Caco-2 (cell line): Measurements from ENCODE around the gene TSEN2. TPM values are rescaled to one million over a fixed set of nuclear protein-coding genes. Genes with fewer than 3 reads are reported as not detected.

Experiments
- BruUV-seq: library from RNA; stranded (reverse); fragments of 400-500 nt; replicated peaks from 2 replicates; lab custom pipeline; 2021; lab: Mats Ljungman, UMichigan
- CTCF ChIA-PET: fragments of 300-600 bp; sonication (Branson Sonifier 250); formaldehyde crosslinking; loops from one replicate; lab custom pipeline; 2022; ENCODE audit warnings: antibody characterized with exemption; lab: Charles Lee
- POLR2A ChIA-PET: fragments of 300-600 bp; sonication (Branson Sonifier 250); formaldehyde crosslinking; loops from one replicate; lab custom pipeline; 2022; ENCODE audit warnings: antibody characterized with exemption; lab: Charles Lee
- DNase-seq, 2 experiments: peaks; one replicate each; pipeline versions ENCODE4 v3.0.0 to v3.0.0-alpha.2; 2020 to 2022
- H3K27me3 ChIP-seq: replicated peaks from 2 replicates; pipeline ENCODE4 v1.6.0; 2011; ENCODE audit warnings: low read length; ENCODE audit not compliant: control insufficient read depth, insufficient read depth
- H3K36me3 ChIP-seq: 2 replicates; pipeline ENCODE4 v1.5.1; 2011; ENCODE audit warnings: low read length; ENCODE audit not compliant: control insufficient read depth, insufficient read depth
- H3K4me1 ChIP-seq: fragments of 250-450 bp; sonication (Bioruptor Pico); 2 replicates; pipeline ENCODE4 v1.5.1; 2020; ENCODE audit warnings: mild to moderate bottlenecking
- H3K4me3 ChIP-seq: 2 replicates; pipeline ENCODE4 v1.5.1; 2011; ENCODE audit warnings: low read depth, mild to moderate bottlenecking, control low read depth, low read length
- H3K9me3 ChIP-seq: fragments of 250-450 bp; sonication (Bioruptor Pico); 2 replicates; pipeline ENCODE4 v1.5.1; 2020; ENCODE audit warnings: mild to moderate bottlenecking, moderate library complexity
- H3K27ac Mint-ChIP-seq: one replicate; pipeline ENCODE4 v1.8.0; 2022; ENCODE audit warnings: mixed read lengths; ENCODE audit not compliant: unreplicated experiment
- H3K27me3 Mint-ChIP-seq: one replicate; pipeline ENCODE4 v1.8.0; 2022; ENCODE audit warnings: mixed read lengths; ENCODE audit not compliant: insufficient read depth, unreplicated experiment
- H3K36me3 Mint-ChIP-seq: one replicate; pipeline ENCODE4 v1.8.0; 2022; ENCODE audit warnings: mild to moderate bottlenecking, mixed read lengths; ENCODE audit not compliant: insufficient read depth, unreplicated experiment
- H3K4me1 Mint-ChIP-seq: one replicate; pipeline ENCODE4 v1.8.0; 2022; ENCODE audit warnings: low read depth, mixed read lengths; ENCODE audit not compliant: unreplicated experiment
- H3K4me3 Mint-ChIP-seq: one replicate; pipeline ENCODE4 v1.8.0; 2022; ENCODE audit warnings: mild to moderate bottlenecking, moderate library complexity, mixed read lengths; ENCODE audit not compliant: unreplicated experiment
- H3K9me3 Mint-ChIP-seq: one replicate; pipeline ENCODE4 v1.8.0; 2022; ENCODE audit warnings: mixed read lengths; ENCODE audit not compliant: unreplicated experiment
- CTCF ChIP-seq, 2 experiments: fragments of 200-600 bp in 1 of 2; IDR thresholded peaks; 1 replicate in 1 of 2; 2 replicates in 1 of 2; pipeline versions ENCODE4 v1.5.1 to v1.8.0; 2011 to 2022; ENCODE audit warnings: antibody characterized with exemption in 1 of 2, control low read depth in 1 of 2, inconsistent platforms in 1 of 2, low read depth in 1 of 2, low read length in 1 of 2, mild to moderate bottlenecking in 1 of 2, moderate library complexity in 1 of 2; ENCODE audit not compliant: insufficient read depth in 1 of 2, severe bottlenecking in 1 of 2, unreplicated experiment in 1 of 2
- intact Hi-C: fragments of 100-400 bp; cut with micrococcal nuclease; formaldehyde crosslinking; loops from one replicate; pipeline ENCODE4 v1.10.0; 2022; ENCODE audit not compliant: unreplicated experiment
- total RNA-seq: library from RNA; stranded (reverse); gene quantifications from 2 replicates; pipeline ENCODE4 v1.2.3, GENCODE V29; 2022

TSEN2 gene
- total RNA-seq, 1 experiment from 2014 or later: 19.6 TPM

DNA sequence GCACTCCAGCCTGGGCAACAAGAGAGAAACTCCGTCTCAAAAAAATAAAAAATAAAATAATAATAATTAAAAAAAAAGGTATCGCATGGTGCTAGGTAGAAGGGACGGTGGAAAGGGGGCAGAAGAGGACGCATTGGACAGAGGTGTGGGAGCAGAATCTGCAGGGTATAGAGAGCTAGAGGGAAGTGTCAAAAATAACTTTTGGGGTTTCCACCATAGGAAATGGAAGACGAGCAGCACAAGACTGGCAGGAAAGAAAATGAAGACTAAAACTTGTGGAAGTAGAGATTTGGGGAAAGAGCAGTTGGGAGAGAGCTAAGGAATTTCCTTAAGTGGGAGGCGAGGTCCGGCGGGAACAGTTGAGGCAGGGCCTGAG lies 72.0 kb downstream of the TSEN2 start:
- Histone ChIP-seq H3K4me3 (peak overlapping the region; percentile 94), H3K4me1 (peaks cover 11% of the 10 kb centered on the region), H3K27me3 (no peaks in the 10 kb centered on the region), H3K9me3 (no peaks in the 10 kb centered on the region), H3K36me3 (no peaks in the 10 kb centered on the region)
- peaks cover 20% of the 10 kb centered on the region for H3K4me1 Mint-ChIP-seq
- no peak for TF ChIP-seq CTCF (IDR thresholded peaks at IDR 0.05; ENCODE audit: insufficient read depth in 1 of 2, low read depth in 1 of 2, low read length in 1 of 2, severe bottlenecking in 1 of 2, unreplicated experiment in 1 of 2)
- ChIA-PET CTCF (no interaction called here), POLR2A (interaction anchor here (1.6 kb wide), 1 partner anchor 11 kb away, joined by 3 read pairs; the partner anchor contains the start of gene MKRN2OS)
- H3K4me3 Mint-ChIP-seq: peak overlapping the region; percentile 91
- H3K36me3 Mint-ChIP-seq: peaks cover 8% of the 10 kb centered on the region
- intact Hi-C loops: no loop called here
- DNase-seq: no peak
- H3K27me3 Mint-ChIP-seq: no peaks in the 10 kb centered on the region
- no peaks in the 10 kb centered on the region for H3K9me3 Mint-ChIP-seq
- BruUV-seq: no TSS peak
- H3K27ac Mint-ChIP-seq: peak overlapping the region; percentile 81

- Histone ChIP-seq H3K9me3 (no peaks in the 10 kb centered on the region), H3K27me3 (no peaks in the 10 kb centered on the region), H3K4me1 (peaks cover 11% of the 10 kb centered on the region), H3K36me3 (no peaks in the 10 kb centered on the region), H3K4me3 (peak within 1 kb of the TSS; percentile 94)
- peak within 1 kb of the TSS; percentile 91 for H3K4me3 Mint-ChIP-seq
- H3K9me3 Mint-ChIP-seq: no peaks in the 10 kb centered on the region
- no TSS peak for BruUV-seq
- TF ChIP-seq CTCF (IDR thresholded peaks at IDR 0.05; ENCODE audit: insufficient read depth in 1 of 2, low read depth in 1 of 2, low read length in 1 of 2, severe bottlenecking in 1 of 2, unreplicated experiment in 1 of 2): peak in 1 of 2 experiments; percentile 1
- no peaks in the 10 kb centered on the region for H3K27me3 Mint-ChIP-seq
- peaks cover 8% of the 10 kb centered on the region for H3K36me3 Mint-ChIP-seq
- CTCF ChIA-PET: interaction anchor here (0.6 kb wide), 1 partner anchor 33 kb away, joined by 6 read pairs; no protein-coding TSS in a partner anchor
- intact Hi-C loops: no loop called here
- H3K4me1 Mint-ChIP-seq: peaks cover 20% of the 10 kb centered on the region
- POLR2A ChIA-PET: interaction anchor here (0.6 to 1.6 kb wide), 4 partner anchors 12 to 25 kb away, joined by 3 to 8 read pairs (median 4); partner anchors contain the start of gene MKRN2OS
- H3K27ac Mint-ChIP-seq: peak within 1 kb of the TSS; percentile 81
- peak; percentile 86 to 91 for DNase-seq
Observed at GRCh38 chr3:12556690-12557472, 72.6 kb downstream of the TSEN2 start, which contains the start of gene MKRN2. Gene MKRN2 (plus strand): TSS chr3:12557087. CDS start chr3:12557151, 64 bp downstream.

GRCh38 chr3:12557473-12558100 lies 73.3 kb downstream of the TSEN2 start:
- DNase-seq: no peak
- H3K9me3 ChIP-seq: no peaks in the 10 kb centered on the region
- Mint-ChIP-seq H3K27me3 (no peaks in the 10 kb centered on the region), H3K9me3 (no peaks in the 10 kb centered on the region), H3K4me1 (peaks cover 23% of the 10 kb centered on the region), H3K4me3 (peak overlapping the region; percentile 91), H3K36me3 (peaks cover 8% of the 10 kb centered on the region), H3K27ac (peak overlapping the region; percentile 81)
- ChIA-PET POLR2A (interaction anchor here (0.6 to 1.6 kb wide), 3 partner anchors 12 to 25 kb away, joined by 3 to 8 read pairs (median 4); partner anchors contain the start of gene MKRN2OS), CTCF (interaction anchor here (0.6 kb wide), 1 partner anchor 32 kb away, joined by 6 read pairs; no protein-coding TSS in a partner anchor)
- peak overlapping the region; percentile 94 for H3K4me3 ChIP-seq
- no peaks in the 10 kb centered on the region for H3K36me3 ChIP-seq
- BruUV-seq: TSS peak; percentile 41
- H3K4me1 ChIP-seq: peaks cover 17% of the 10 kb centered on the region
- TF ChIP-seq CTCF (IDR thresholded peaks at IDR 0.05; ENCODE audit: insufficient read depth in 1 of 2, low read depth in 1 of 2, low read length in 1 of 2, severe bottlenecking in 1 of 2, unreplicated experiment in 1 of 2): no peak
- intact Hi-C loops: no loop called here
- no peaks in the 10 kb centered on the region for H3K27me3 ChIP-seq
